GM18870 (cell line): Measurements from ENCODE around the gene LYPD6.

Experiments used
- ATAC-seq: cut with Tn5 transposase; IDR thresholded peaks from one replicate; pipeline ENCODE4 v1.9.1; 2021; ENCODE audit warnings: moderate library complexity; ENCODE audit not compliant: unreplicated experiment

Gene LYPD6

DNA sequence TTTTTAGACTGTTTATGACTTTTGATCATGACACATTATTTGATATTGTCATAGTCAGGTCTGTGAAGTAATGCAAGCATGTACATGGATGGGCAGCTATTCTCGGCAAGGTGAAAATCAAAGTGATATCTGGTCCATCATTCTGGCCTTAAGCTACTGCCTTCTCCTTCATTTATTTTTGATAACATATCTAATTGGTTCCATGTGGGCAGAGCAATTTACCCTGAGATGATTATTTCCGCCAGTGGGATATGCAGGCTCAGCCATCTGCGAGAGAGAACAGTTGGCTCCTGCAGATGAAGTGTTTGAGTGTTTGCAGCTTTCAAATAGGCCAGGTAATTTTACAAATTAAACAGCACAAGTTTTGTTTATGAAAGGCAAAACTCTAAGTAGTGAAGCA lies 116.4 kb downstream of the LYPD6 start:
- no peak for ATAC-seq

- ATAC-seq = no peak
Measured at GRCh38 chr2:149448315-149448714, 117.9 kb downstream of the LYPD6 start.

DNA sequence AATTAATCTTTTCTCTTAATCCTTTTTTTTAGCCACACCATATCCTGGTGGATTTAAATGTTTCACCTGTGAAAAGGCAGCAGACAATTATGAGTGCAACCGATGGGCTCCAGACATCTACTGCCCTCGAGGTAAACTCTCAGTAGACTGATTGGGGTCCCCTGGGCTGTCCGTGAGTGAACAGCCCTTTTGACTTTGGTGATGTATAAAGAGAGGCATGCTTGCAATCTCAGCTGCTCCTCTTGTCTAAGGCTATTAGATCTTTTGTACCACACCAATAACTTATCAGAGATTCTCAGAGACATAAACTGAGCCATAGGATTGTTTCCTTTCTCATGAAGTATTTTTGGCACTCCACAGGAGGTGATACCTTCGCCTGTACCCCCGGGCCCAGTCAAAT lies 118.6 kb downstream of the LYPD6 start:
- no peak for ATAC-seq

GRCh38 chr2:149451417-149452165 lies 121.2 kb downstream of the LYPD6 start:
- peak; percentile 47 for ATAC-seq

DNA sequence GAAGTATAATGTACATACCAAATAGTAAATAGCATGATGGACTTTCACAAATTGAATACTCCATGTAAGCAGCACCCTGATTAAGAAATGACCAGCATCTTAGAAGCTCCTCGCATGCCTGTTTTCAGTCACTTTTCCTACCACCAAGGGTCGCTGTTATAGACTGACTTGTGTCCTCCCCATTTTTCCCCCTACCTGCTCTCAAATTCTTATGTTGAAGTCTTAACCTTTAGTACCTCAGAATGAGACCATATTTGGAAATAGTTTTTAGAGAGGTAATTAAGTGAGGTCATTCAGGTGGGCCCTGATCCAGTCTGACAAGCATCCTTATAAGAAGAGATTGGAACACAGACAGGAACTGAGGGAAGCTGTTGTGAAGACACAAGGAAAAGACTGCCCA lies 125.9 kb downstream of the LYPD6 start:
- no peak for ATAC-seq

GRCh38 chr2:149458502-149458901 lies 128.1 kb downstream of the LYPD6 start:
- ATAC-seq = no peak

GRCh38 chr2:149463328-149464002 lies 133.1 kb downstream of the LYPD6 start:
- peak; percentile 94 for ATAC-seq

DNA sequence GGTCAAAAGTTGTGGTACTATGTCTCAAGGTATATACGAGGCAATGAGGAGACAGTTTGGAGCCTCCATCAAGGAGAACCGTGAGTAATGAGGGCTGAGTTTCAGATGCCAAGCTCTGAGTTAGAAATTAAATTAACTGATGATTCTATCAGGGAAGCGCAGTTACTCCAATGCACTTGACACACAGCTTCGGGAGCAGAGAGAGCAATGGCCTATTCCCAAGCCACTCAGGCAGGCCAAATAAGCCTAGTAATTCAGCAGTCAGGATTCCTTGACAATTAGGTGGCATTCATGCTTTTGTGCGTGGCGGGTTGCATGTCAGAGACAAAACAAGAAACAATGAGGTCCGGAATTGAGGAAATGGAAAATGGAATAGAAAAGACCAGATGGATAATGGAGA lies 134.0 kb downstream of the LYPD6 start:
- no peak for ATAC-seq

DNA sequence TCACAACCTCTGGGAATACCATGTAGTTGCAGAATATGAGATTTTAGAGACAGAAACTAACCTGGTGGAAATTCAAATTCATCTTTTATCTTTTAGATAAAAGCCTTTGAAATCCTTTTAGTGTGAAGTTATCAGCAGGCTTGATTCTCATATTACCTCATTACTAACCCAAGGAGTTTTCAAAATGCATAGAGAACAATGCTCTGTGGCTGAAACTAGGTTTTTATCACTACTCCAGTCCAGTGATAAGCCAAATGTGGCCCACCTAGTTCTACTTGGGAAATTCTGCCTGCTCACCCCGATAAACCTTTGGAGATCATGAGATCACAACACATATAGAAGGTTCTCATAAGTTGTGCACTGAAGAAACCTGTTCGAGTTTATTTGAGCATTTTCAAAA lies 135.5 kb downstream of the LYPD6 start:
- no peak for ATAC-seq

DNA sequence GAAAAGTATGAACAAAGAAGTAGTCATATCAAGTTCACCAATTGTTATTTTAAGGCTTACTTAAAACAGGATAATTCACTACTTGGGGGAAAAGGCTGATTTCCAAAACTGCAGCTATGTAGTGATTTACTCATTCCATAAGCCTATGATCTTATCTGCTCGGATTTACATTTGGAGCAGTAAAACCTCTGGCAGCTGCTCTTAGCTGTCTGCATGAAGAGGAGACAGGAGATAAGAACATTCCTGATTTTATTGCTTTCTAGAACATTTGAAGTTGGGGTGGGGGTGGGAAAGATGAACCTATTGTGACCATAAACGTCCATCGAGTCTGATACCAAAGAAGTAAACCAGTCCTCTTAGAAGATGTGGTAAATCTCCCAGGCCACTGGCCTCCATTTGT lies 136.2 kb downstream of the LYPD6 start:
- ATAC-seq = no peak

DNA sequence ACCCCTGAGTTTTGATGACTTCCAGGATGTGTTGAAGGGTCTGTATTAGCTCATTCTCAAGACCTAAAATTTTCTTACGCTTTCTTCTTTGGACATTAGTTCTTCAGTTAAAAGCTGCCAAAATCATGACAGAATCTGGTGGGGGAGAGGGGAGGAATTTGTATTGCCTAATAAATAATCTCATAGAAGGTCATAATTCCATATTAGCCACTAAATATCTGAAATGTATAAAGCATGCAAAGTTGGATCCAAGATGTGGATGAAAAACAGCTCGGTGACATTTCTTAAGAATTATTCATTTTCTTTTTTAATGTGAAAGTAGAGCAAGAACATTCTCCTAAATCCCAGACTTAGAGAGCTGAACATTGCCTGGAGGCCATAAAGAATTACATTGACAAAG lies 137.0 kb downstream of the LYPD6 start:
- no peak for ATAC-seq

- ATAC-seq = no peak
Measured at GRCh38 chr2:149468636-149469035, 138.2 kb downstream of the LYPD6 start.

DNA sequence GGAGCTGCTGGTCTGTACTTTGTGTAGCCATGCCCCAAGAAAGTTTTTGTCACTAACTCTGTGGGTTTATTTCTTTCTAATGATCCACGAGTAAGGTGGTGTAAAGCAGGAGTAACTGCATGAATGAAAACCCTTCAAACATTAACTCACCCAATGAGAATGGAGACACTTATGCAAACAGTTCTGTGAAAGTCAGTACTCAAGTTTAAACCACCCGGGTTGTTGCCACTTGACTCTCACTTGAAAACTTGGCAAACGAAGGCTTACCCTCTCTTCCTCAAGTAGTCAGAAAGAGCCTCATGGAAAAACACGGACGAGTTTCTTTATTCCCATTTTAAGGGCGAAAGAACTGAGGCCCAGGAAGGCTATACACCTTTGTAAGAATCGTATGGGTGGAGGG lies 139.7 kb downstream of the LYPD6 start:
- ATAC-seq = no peak

- ATAC-seq = no peak
Measured at GRCh38 chr2:149472413-149472812, 142.0 kb downstream of the LYPD6 start.

- no peak for ATAC-seq
Measured at GRCh38 chr2:149473068-149473467, 142.7 kb downstream of the LYPD6 start.

- ATAC-seq = no peak
Measured at GRCh38 chr2:149473521-149473920, 143.1 kb downstream of the LYPD6 start.

DNA sequence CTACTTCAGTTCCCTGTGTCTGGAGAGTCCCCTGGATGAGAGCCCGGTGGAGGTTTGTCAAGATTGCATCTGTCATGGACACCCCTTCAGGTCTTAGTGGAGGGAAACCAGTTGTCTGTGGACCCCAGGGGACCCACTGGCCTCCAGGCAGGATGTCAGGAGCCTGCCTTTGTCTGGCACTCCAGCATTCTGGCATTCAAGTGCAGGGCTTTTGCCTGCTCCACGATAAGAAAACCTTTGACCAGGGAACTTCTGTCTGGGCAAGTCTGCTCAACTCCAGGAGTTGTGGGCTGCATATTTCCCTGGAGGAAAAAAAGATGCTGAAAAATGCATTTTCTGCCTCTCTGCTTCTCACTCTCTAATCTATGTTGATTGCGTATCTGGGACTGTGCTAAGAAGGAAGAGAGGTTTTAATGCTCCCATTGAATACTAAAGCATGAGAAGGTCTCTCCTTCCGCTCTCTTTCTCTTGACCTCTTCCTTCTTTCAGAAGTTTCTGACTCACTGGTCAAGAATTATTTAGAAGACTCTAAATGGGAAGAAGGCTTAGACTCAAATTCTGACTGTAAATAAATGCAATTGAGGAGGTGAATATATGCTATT lies 152.7 kb downstream of the LYPD6 start:
- ATAC-seq = no peak

DNA sequence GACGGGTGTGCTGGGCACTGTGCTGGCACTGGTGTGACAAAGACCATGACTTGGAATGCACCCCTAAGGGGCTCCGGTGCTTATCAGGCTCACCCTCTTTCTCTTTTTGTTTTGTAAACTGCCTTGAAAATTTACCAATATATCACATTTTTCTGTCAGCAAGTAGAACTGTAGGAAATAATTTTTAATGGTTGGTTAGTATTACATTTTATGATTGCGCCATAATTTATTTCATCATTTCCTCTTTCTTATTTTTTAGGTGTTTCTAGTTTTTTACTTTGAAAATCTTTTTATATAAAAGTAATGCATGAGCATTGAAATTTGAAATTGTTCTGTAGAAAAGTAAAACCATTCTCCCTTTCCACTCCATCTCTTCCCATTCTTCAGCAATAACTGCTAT lies 156.3 kb downstream of the LYPD6 start:
- no peak for ATAC-seq

- no peak for ATAC-seq
Measured at GRCh38 chr2:149487189-149487588, 156.8 kb downstream of the LYPD6 start.

- no peak for ATAC-seq
Measured at GRCh38 chr2:149488706-149489440, 158.5 kb downstream of the LYPD6 start.

DNA sequence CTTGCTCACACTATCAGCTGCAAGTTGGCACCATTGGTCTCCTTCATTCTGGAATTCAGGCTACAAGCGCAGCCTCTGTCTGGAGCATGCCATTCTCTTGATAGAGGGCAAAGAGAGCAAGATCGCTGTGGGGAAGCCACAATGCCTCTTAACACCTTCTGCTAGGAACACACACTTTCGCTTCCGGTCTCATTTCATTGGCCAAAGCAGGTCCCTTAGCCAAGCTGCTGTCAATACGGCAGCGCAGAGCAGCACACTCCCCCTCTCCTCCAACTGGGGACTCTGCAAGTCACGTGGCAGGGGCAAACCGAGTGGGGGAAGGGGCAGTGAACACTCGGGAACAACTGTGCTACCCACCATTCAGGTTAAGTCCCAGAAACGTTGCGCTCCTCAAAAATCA lies 159.1 kb downstream of the LYPD6 start:
- no peak for ATAC-seq

- ATAC-seq = no peak
Measured at GRCh38 chr2:149490296-149490695, 159.9 kb downstream of the LYPD6 start.
